Natural killer cell (primary cell): Measurements from ENCODE around the gene WFS1. TPM values are rescaled to one million over a fixed set of nuclear protein-coding genes. Genes with fewer than 3 reads are reported as not detected.

Source experiments
- ATAC-seq, 3 donors: fragments of 150-1000 bp in 2 of 3; fragments of 200-7000 bp in 1 of 3; cut with Tn5 transposase; 1 replicate in 1 of 3; 2 replicates in 2 of 3; pipeline ENCODE4 v1.10.0; 2021; ENCODE audit warnings: mild to moderate bottlenecking in 2 of 3, moderate library complexity in 2 of 3
- DNase-seq, 2 donors: peaks; one replicate each; pipeline versions ENCODE4 v3.0.0 to v3.0.0-alpha.2; 2013 to 2021; ENCODE audit warnings: mixed read lengths in 1 of 2
- H3K27ac ChIP-seq: one replicate; pipeline ENCODE4 v1.5.1; 2013; ENCODE audit warnings: mild to moderate bottlenecking, low read length
- H3K27me3 ChIP-seq: one replicate; pipeline ENCODE4 v1.6.1; 2013; ENCODE audit warnings: low read length; ENCODE audit not compliant: control insufficient read depth, insufficient read depth
- H3K36me3 ChIP-seq: one replicate; pipeline ENCODE4 v1.6.1; 2013; ENCODE audit warnings: low read length; ENCODE audit not compliant: control insufficient read depth, insufficient read depth
- H3K4me1 ChIP-seq: one replicate; pipeline ENCODE4 v1.6.1; 2013; ENCODE audit warnings: low read length; ENCODE audit not compliant: control insufficient read depth, insufficient read depth
- H3K4me3 ChIP-seq: one replicate; pipeline ENCODE4 v1.5.1; 2013; ENCODE audit warnings: low read length
- H3K9me3 ChIP-seq: one replicate; pipeline ENCODE4 v1.6.1; 2013; ENCODE audit warnings: low read length; ENCODE audit not compliant: control insufficient read depth, insufficient read depth
- H3K27ac Mint-ChIP-seq, 2 donors: one replicate each; pipeline ENCODE4 v1.8.0; 2022; ENCODE audit warnings: mild to moderate bottlenecking in 2 of 2, mixed read lengths in 2 of 2, moderate library complexity in 1 of 2
- H3K27me3 Mint-ChIP-seq, 2 donors: one replicate each; pipeline ENCODE4 v1.8.0; 2022; ENCODE audit warnings: low read depth in 2 of 2, mixed read lengths in 2 of 2
- H3K36me3 Mint-ChIP-seq: one replicate; pipeline ENCODE4 v1.8.0; 2022; ENCODE audit warnings: mixed read lengths
- H3K4me1 Mint-ChIP-seq, 2 donors: one replicate each; pipeline ENCODE4 v1.8.0; 2022; ENCODE audit warnings: mixed read lengths in 2 of 2
- H3K4me3 Mint-ChIP-seq: one replicate; pipeline ENCODE4 v1.8.0; 2022; ENCODE audit warnings: mild to moderate bottlenecking, moderate library complexity, mixed read lengths
- H3K9me3 Mint-ChIP-seq, 2 donors: one replicate each; pipeline ENCODE4 v1.8.0; 2022; ENCODE audit warnings: mixed read lengths in 2 of 2
- WGBS: methylation state at CpG from one replicate; pipeline ENCODE4 v1.1.7; 2013; ENCODE audit warnings: missing lambda C conversion rate; ENCODE audit not compliant: insufficient coverage; 5-methylcytosine and 5-hydroxymethylcytosine counted together
- intact Hi-C: fragments of 100-400 bp; cut with micrococcal nuclease; formaldehyde crosslinking; loops from one replicate; pipeline ENCODE4 v1.14.2; 2022
- total RNA-seq, 4 donors: library from RNA; stranded (reverse); fragments of 120-200 nt in 1 of 4; gene quantifications; one replicate each; pipeline versions ENCODE4 v1.2.3 to v1.2.4, GENCODE V29; 2013 to 2022
- TF ChIP-seq, protein P1 (sequence below): fragments of 200-600 bp; IDR thresholded peaks from one replicate; pipeline ENCODE4 v1.8.0; 2022; ENCODE audit warnings: antibody characterized with exemption

WFS1 gene
- total RNA-seq, 3 donors from 2014 or later (not counting 1 experiment from before 2014, with no cell fraction given), result 3.0 to 5.6 (median 3.5) TPM

DNA sequence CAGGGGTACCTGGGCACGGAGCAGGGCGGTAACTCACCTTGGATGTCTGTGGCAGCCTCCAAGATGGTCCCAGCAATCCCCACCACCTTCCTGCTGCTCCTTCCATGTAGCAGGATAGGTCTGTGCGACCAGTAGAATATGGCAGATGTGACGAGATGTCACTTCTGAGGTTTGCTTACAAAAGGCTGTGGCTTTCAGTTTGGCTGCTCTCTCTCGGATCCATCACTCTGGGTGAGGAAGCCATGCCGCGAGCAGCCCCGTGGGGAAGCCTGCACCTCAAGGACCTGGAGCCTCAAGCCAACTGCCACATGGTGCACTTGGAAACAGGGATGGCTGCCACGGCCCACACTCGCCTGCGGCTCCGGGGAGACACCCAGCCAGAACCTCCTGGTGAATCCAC lies 37.6 kb downstream of the WFS1 start:
- no peak for ATAC-seq
- Histone ChIP-seq H3K27ac (no peak overlapping the region), H3K27me3 (peaks cover 6% of the 10 kb centered on the region), H3K4me1 (peaks cover 17% of the 10 kb centered on the region), H3K9me3 (no peaks in the 10 kb centered on the region), H3K36me3 (no peaks in the 10 kb centered on the region), H3K4me3 (no peak overlapping the region)
- TF ChIP-seq, protein P1, sequence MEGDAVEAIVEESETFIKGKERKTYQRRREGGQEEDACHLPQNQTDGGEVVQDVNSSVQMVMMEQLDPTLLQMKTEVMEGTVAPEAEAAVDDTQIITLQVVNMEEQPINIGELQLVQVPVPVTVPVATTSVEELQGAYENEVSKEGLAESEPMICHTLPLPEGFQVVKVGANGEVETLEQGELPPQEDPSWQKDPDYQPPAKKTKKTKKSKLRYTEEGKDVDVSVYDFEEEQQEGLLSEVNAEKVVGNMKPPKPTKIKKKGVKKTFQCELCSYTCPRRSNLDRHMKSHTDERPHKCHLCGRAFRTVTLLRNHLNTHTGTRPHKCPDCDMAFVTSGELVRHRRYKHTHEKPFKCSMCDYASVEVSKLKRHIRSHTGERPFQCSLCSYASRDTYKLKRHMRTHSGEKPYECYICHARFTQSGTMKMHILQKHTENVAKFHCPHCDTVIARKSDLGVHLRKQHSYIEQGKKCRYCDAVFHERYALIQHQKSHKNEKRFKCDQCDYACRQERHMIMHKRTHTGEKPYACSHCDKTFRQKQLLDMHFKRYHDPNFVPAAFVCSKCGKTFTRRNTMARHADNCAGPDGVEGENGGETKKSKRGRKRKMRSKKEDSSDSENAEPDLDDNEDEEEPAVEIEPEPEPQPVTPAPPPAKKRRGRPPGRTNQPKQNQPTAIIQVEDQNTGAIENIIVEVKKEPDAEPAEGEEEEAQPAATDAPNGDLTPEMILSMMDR, result no peak
- Mint-ChIP-seq H3K27me3 (peaks cover 34 to 51% of the 10 kb centered on the region in 2 donors), H3K9me3 (no peaks in the 10 kb centered on the region), H3K36me3 (no peaks in the 10 kb centered on the region), H3K4me3 (no peak overlapping the region), H3K27ac (no peak overlapping the region), H3K4me1 (peaks cover 10 to 13% of the 10 kb centered on the region in 2 donors)
- intact Hi-C loops, result no loop called here
- DNase-seq, result no peak
- WGBS, result 37% methylated on average over 12 of the region's 12 CpGs

DNA sequence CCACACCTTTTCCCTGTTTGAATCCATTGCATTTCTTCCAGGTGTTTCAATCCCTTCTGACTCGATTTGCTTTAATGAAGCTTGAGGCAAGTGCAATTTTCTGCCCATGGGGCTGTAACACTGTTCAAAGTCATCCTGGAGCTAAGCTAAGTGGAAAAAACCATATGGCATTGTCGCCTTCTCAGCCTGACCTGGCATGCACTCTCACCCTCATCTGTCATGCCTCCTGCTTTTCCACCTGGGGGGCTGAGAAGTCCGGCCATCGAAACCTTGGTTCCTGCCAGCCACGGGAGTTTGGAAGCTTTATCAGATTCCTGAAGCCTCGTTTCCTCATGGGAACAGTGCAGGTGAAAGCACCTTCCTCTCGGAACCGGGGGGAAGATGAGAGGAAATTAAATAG lies 38.2 kb downstream of the WFS1 start:
- DNase-seq, result no peak
- H3K27me3 Mint-ChIP-seq, result peaks cover 34 to 58% of the 10 kb centered on the region in 2 donors
- no peaks in the 10 kb centered on the region for H3K9me3 ChIP-seq
- H3K36me3 ChIP-seq, result no peaks in the 10 kb centered on the region
- no peak overlapping the region for H3K27ac ChIP-seq
- H3K4me1 Mint-ChIP-seq, result peaks cover 10 to 13% of the 10 kb centered on the region in 2 donors
- 85% methylated on average over 8 of the region's 8 CpGs for WGBS
- peaks cover 17% of the 10 kb centered on the region for H3K4me1 ChIP-seq
- H3K27me3 ChIP-seq, result peaks cover 6% of the 10 kb centered on the region
- intact Hi-C loops, result no loop called here
- H3K36me3 Mint-ChIP-seq, result no peaks in the 10 kb centered on the region
- no peaks in the 10 kb centered on the region for H3K9me3 Mint-ChIP-seq
- no peak overlapping the region for H3K4me3 ChIP-seq
- no peak overlapping the region for H3K4me3 Mint-ChIP-seq
- no peak overlapping the region for H3K27ac Mint-ChIP-seq
- no peak for ATAC-seq
- TF ChIP-seq, protein P1, result no peak

DNA sequence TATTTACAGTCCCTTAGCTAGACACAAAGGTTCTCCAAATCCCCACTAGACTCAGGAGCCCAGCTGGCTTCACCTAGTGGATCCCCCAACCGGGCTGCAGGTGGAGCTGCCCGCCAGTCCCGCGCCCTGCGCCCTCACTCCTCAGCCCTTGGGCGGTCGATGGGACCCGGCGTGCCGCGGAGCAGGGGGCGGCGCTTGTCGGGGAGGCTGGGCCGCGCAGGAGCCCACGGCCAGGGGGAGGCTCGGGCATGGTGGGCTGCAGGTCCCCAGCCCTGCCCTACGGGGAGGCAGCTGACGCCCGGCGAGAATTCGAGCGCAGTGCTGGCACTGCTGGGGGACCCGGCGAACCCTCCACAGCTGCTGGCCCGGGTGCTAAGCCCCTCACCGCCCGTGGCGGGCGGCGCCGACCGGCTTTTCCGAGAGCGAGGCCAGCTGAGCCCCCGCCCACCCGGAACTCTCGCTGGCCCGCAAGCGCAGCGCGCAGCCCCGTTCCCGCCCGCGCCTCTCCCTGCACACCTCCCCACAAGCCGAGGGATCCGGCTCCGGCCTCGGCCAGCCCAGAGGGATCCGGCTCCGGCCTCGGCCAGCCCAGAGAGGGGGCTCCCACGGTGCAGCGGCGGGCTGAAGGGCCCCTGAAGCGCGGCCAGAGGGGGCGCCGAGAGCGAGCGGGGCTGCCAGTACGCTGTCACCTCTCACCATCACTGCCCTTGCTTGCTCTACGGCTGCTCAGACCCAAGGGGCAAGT lies 39.4 kb downstream of the WFS1 start:
- DNase-seq, result peak in 1 of 2 donors; percentile 31
- no peak overlapping the region for H3K4me3 ChIP-seq
- Mint-ChIP-seq H3K4me3 (peak overlapping the region; percentile 78), H3K9me3 (no peaks in the 10 kb centered on the region), H3K36me3 (no peaks in the 10 kb centered on the region), H3K4me1 (peaks cover 6 to 8% of the 10 kb centered on the region in 2 donors), H3K27ac (no peak overlapping the region), H3K27me3 (peaks cover 37 to 61% of the 10 kb centered on the region in 2 donors)
- intact Hi-C loops, result no loop called here
- H3K4me1 ChIP-seq, result peaks cover 8% of the 10 kb centered on the region
- H3K9me3 ChIP-seq, result no peaks in the 10 kb centered on the region
- no peaks in the 10 kb centered on the region for H3K36me3 ChIP-seq
- TF ChIP-seq, protein P1, result no peak
- 12% methylated on average over 65 of the region's 65 CpGs for WGBS
- ATAC-seq, result peak; percentile 25 to 74 (median 50)
- H3K27ac ChIP-seq, result no peak overlapping the region
- peaks cover 6% of the 10 kb centered on the region for H3K27me3 ChIP-seq
